Peyer's patch (tissue), 4 donors: ENCODE results near the gene URGCP. TPM values are rescaled to one million over a fixed set of nuclear protein-coding genes. Genes with fewer than 3 reads are reported as not detected.
"Not testable (repeated sequence)": the region's sequence is repeated elsewhere in the genome, so short reads cannot be mapped to it uniquely, and the experiment has no call there.

Experiments used
- DNase-seq, 3 donors: peaks; one replicate each; pipeline ENCODE4 v3.0.0-alpha.2; 2017 to 2019
- H3K27ac ChIP-seq, 4 donors: fragments of 200-600 bp; sonication (generic); one replicate each; pipeline ENCODE4 v1.5.1; 2016 to 2019
- H3K27me3 ChIP-seq, 2 donors: fragments of 200-600 bp; sonication (generic); one replicate each; pipeline ENCODE4 v1.5.1; 2019
- H3K36me3 ChIP-seq, 3 donors: fragments of 200-600 bp; sonication (generic); one replicate each; pipeline ENCODE4 v1.5.1; 2016 to 2019
- H3K4me1 ChIP-seq, 4 donors: fragments of 200-600 bp; sonication (generic); one replicate each; pipeline ENCODE4 v1.5.1; 2016 to 2019
- H3K4me3 ChIP-seq, 4 donors: fragments of 200-600 bp; sonication (generic); 1 replicate in 3 of 4; 2 replicates in 1 of 4; pipeline ENCODE4 v1.5.1; 2016 to 2019; ENCODE audit warnings: mild to moderate bottlenecking in 1 of 4
- H3K9me3 ChIP-seq, 4 donors: fragments of 200-600 bp; sonication (generic); one replicate each; pipeline ENCODE4 v1.5.1; 2016 to 2019; ENCODE audit warnings: mild to moderate bottlenecking in 1 of 4
- POLR2A ChIP-seq, 2 donors: fragments of 450-650 bp; IDR thresholded peaks; one replicate each; pipeline ENCODE4 v1.5.1; 2017; ENCODE audit warnings: antibody characterized with exemption in 2 of 2, mild to moderate bottlenecking in 2 of 2, moderate library complexity in 2 of 2
- total RNA-seq, 4 donors: library from RNA; depleted of rRNA; stranded (reverse); fragments of >200 nt; gene quantifications; one replicate each; pipeline ENCODE4 v1.1.0, GENCODE V29; 2016
- TF ChIP-seq, protein P1 (sequence below), 6 experiments: fragments of 450-650 bp in 4 of 6; fragments of 200-600 bp in 2 of 6; sonication (generic) in 1 of 6; IDR thresholded peaks; one replicate each; pipeline ENCODE4 v1.5.1; 2017 to 2019; ENCODE audit warnings: antibody characterized with exemption in 6 of 6, mild to moderate bottlenecking in 3 of 6, moderate library complexity in 1 of 6

URGCP gene
- total RNA-seq, 4 donors from 2014 or later = 43.7 to 91.0 (median 80.3) TPM

DNA sequence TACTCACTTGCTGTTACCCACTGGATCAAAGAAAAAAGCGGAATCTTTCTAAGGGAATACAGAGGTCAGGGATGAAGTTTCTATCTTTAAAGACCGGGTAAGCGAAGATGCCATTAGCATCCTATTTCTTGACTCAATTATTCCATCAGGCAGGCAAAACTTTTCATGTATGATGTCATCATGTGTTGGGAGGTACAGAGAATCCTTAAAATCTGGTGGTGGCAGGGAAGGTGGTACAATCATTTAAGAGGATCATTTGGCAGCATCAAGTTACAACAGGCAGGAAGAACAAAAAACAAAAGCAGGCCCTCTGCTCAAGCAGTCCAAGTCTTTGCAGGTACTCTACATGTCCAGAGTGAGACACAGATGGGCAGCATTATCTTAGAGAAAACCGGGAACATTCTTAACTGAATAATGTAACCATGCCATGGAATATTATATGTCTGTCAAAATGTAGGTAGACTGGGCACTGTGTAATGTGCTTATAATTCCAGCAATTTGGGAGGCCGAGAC is 3.8 kb downstream of the URGCP start:
- peaks cover 0 to 36% (median 3%) of the 10 kb centered on the region in 4 donors for H3K4me1 ChIP-seq

DNA sequence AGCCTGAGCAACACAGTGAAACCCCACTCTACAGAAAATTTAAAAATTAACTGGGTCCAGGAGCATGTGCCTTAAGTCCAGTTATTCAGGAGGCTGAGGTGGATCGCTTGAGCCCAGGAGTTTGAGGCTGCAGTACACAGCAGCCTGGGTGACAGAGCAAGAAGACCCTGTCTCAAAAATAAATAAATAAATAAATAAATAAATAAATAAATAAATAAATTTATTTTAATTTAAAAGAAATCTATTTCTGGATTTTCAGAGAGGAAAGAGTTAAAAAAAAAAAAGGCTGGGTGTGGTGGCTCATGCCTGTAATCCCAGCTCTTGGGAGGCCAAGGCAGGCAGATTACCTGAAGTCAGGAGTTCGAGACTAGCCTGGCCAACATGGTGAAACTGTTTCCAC is 7.8 kb downstream of the URGCP start:
- not testable (repeated sequence) for H3K4me3 ChIP-seq, DNase-seq, H3K9me3 ChIP-seq, H3K27ac ChIP-seq, H3K27me3 ChIP-seq, H3K36me3 ChIP-seq
- peaks cover 0 to 10% (median 0%) of the 10 kb centered on the region in 4 donors for H3K4me1 ChIP-seq

More for the DNA sequence above, 3.8 kb downstream of the URGCP start:
- no peak overlapping the region for H3K4me3 ChIP-seq
- H3K36me3 ChIP-seq = no peaks in the 10 kb centered on the region
- no peaks in the 10 kb centered on the region for H3K27me3 ChIP-seq
- no peaks in the 10 kb centered on the region for H3K9me3 ChIP-seq
- no peak for TF ChIP-seq POLR2A (IDR thresholded peaks at IDR 0.05)
- TF ChIP-seq, protein P1, sequence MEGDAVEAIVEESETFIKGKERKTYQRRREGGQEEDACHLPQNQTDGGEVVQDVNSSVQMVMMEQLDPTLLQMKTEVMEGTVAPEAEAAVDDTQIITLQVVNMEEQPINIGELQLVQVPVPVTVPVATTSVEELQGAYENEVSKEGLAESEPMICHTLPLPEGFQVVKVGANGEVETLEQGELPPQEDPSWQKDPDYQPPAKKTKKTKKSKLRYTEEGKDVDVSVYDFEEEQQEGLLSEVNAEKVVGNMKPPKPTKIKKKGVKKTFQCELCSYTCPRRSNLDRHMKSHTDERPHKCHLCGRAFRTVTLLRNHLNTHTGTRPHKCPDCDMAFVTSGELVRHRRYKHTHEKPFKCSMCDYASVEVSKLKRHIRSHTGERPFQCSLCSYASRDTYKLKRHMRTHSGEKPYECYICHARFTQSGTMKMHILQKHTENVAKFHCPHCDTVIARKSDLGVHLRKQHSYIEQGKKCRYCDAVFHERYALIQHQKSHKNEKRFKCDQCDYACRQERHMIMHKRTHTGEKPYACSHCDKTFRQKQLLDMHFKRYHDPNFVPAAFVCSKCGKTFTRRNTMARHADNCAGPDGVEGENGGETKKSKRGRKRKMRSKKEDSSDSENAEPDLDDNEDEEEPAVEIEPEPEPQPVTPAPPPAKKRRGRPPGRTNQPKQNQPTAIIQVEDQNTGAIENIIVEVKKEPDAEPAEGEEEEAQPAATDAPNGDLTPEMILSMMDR (IDR thresholded peaks at IDR 0.05) = no peak
- no peak overlapping the region for H3K27ac ChIP-seq
- no peak for DNase-seq

DNA sequence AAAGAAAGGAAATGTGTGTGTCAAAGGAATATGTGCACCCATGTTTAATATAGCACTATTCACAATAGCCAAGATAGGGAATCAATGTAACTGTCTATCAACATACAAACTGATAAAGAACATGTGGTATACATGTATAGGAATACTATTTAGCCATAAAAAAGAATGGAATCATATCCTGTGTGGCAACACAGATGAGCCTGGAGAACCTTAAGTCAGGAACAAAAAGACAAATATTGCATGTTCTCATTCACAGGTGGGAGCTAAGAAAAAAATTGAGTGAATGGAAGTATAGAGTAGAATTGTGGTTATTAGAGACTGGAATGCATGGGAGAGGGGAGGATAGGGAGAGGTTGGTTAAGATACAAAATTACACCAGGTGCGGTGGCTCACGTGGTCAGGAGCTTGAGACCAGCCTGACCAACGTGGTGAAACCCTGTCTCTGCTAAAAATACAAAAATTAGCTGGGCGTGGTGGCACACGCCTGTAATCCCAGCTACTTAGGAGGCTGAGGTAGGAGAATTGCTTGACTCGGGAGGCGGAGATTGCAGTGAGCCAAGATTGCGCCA is 10.5 kb downstream of the URGCP start:
- no peak for DNase-seq
- Histone ChIP-seq H3K27me3 (no peaks in the 10 kb centered on the region), H3K27ac (no peak overlapping the region), H3K9me3 (no peaks in the 10 kb centered on the region), H3K4me1 (peaks cover 0 to 14% (median 0%) of the 10 kb centered on the region in 4 donors), H3K36me3 (no peaks in the 10 kb centered on the region), H3K4me3 (no peak overlapping the region)
- TF ChIP-seq POLR2A (IDR thresholded peaks at IDR 0.05) = no peak
- TF ChIP-seq, protein P1 (IDR thresholded peaks at IDR 0.05) = no peak

DNA sequence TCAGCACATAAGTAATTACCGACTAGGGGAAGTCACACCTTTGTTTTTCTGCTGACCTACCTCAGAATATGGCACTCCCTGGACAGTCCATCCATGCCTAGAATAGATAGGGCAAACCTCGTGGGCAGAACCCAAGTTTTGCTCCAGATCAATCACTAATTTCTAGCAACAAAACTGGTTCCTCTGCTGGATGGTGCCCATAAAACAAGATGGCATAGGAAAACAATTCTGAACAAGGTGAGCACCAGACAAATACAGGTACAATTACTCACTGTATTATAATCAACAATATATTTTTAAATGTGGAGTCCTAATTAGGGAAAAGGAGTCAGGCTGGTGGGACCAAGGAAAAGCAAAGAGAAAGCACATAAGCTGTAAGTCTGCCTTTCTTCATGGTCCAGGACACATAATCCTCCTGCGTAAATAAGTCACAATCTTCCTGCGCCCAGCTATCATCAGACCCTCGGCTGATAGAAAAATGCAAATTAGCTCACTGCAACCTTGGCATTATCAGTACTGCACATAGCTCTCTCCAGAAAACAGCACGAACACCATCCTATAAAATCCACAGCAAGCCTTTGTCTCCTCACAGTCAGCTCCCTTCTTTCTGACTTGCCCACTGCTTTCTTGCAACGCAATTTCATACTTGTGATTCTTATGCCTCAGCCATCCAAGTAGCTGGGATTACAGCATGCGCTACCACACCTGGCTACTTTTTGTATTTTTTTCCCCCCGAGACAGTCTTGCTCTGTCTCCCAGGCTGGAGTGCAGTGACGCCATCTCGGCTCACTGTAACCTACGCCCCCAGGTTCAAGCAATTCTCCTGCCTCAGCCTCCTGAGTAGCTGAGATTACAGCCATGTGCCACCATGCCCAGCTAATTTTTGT is 15.1 kb downstream of the URGCP start:
- Histone ChIP-seq H3K27ac (no peak overlapping the region), H3K9me3 (no peaks in the 10 kb centered on the region), H3K36me3 (peaks cover 0 to 9% (median 0%) of the 10 kb centered on the region in 3 donors), H3K4me1 (peaks cover 0 to 14% (median 0%) of the 10 kb centered on the region in 4 donors), H3K27me3 (no peaks in the 10 kb centered on the region), H3K4me3 (no peak overlapping the region)
- TF ChIP-seq, protein P1 (IDR thresholded peaks at IDR 0.05) = no peak
- no peak for TF ChIP-seq POLR2A (IDR thresholded peaks at IDR 0.05)
- no peak for DNase-seq

DNA sequence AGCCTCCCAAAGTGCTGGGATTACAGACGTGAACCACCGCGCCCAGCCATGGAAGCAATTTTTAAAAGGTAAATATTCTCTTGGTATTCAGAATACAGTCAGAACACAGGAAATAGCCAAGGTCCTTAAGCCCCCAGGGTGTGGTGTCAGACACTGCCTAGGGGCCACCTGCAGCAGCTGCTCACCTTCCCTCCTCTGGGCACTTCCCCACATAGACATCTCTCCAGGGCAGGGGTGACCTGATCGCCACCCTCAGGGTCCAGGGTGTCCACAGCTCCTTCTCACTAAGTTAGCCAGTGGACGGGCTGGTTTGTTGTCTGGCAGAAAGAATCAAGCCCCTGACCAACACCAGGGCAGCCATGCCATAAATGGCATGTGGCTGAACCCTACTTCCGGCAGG is 15.9 kb downstream of the URGCP start:
- no peak overlapping the region for H3K4me3 ChIP-seq
- no peak for DNase-seq
- peaks cover 0 to 14% (median 0%) of the 10 kb centered on the region in 4 donors for H3K4me1 ChIP-seq
- H3K27me3 ChIP-seq = no peaks in the 10 kb centered on the region
- peak overlapping the region in 1 of 4 donors; percentile 39 for H3K27ac ChIP-seq
- no peak for TF ChIP-seq POLR2A (IDR thresholded peaks at IDR 0.05)
- TF ChIP-seq, protein P1 (IDR thresholded peaks at IDR 0.05) = no peak
- H3K36me3 ChIP-seq = peaks cover 0 to 18% (median 0%) of the 10 kb centered on the region in 3 donors
- no peaks in the 10 kb centered on the region for H3K9me3 ChIP-seq
